ENCODE data around the gene CDK15.

GRCh38 chr2:201779901-201780673 is 26.2 kb upstream of the CDK15 start:
- no peak for TF ChIP-seq CTCF (IDR thresholded peaks at IDR 0.05)
- no peak for TF ChIP-seq TCF7L2 (IDR thresholded peaks at IDR 0.05; ENCODE audit: low read depth, low read length)
- TF ChIP-seq POLR2AphosphoS5 (IDR thresholded peaks at IDR 0.05; ENCODE audit: low read depth, low read length), result no peak
- no peak for TF ChIP-seq REST (IDR thresholded peaks at IDR 0.05; ENCODE audit: insufficient read depth in 1 of 2, low read depth in 2 of 2, low read length in 1 of 2)
- no peak for TF ChIP-seq SIN3A (IDR thresholded peaks at IDR 0.05; ENCODE audit: borderline replicate concordance, insufficient read depth, low read depth, low read length)

Data from Panc1 (cell line).